IMR-90 (cell line): ENCODE measurements around the gene KIF1B. TPM values are rescaled to one million over a fixed set of nuclear protein-coding genes. Genes with fewer than 3 reads are reported as not detected.

ENCODE experiments used
- ATAC-seq: fragments of 200-7000 bp; cut with Tn5 transposase; 2 replicates; pipeline ENCODE4 v1.9.1; 2020; ENCODE audit warnings: low read depth, mild to moderate bottlenecking, moderate library complexity
- BruUV-seq: library from RNA; stranded (reverse); fragments of 400-500 nt; replicated peaks from 2 replicates; lab custom pipeline; 2021; lab: Mats Ljungman, UMichigan
- CTCF ChIA-PET: fragments of 300-600 bp; formaldehyde crosslinking; extraction: SDS; loops from one replicate; lab custom pipeline; 2021; ENCODE audit warnings: antibody characterized with exemption; lab: Yijun Ruan, JAX
- POLR2A ChIA-PET: fragments of 300-600 bp; sonication (Branson Sonifier 250); formaldehyde crosslinking; loops from one replicate; lab custom pipeline; 2022; ENCODE audit warnings: antibody characterized with exemption; ENCODE audit not compliant: unreplicated experiment; lab: Charles Lee
- DNase-seq: peaks from one replicate; pipeline ENCODE4 v3.0.0; 2013
- H2AFZ ChIP-seq: replicated peaks from 2 replicates; pipeline ENCODE3; 2013; ENCODE audit warnings: low read length, mild to moderate bottlenecking; ENCODE audit not compliant: poor library complexity
- H2AK5ac ChIP-seq: 2 replicates; pipeline ENCODE4 v1.6.1; 2013; ENCODE audit warnings: low read depth, low read length, inconsistent platforms
- H2AK9ac ChIP-seq: replicated peaks from 2 replicates; pipeline ENCODE3; 2013; ENCODE audit warnings: mild to moderate bottlenecking, low read depth, low read length, moderate library complexity; ENCODE audit not compliant: poor library complexity
- H2BK120ac ChIP-seq: 2 replicates; pipeline ENCODE4 v1.6.1; 2013; ENCODE audit warnings: low read depth, low read length, inconsistent platforms
- H2BK15ac ChIP-seq: 3 replicates; pipeline ENCODE4 v1.6.1; 2013; ENCODE audit warnings: low read depth, low read length, inconsistent platforms
- H2BK20ac ChIP-seq: 2 replicates; pipeline ENCODE4 v1.6.1; 2013; ENCODE audit warnings: low read depth, mild to moderate bottlenecking, inconsistent platforms, low read length, moderate library complexity
- H2BK5ac ChIP-seq: 2 replicates; pipeline ENCODE4 v1.6.1; 2013; ENCODE audit warnings: mild to moderate bottlenecking, low read depth, low read length, inconsistent platforms; ENCODE audit not compliant: poor library complexity, severe bottlenecking
- H3K14ac ChIP-seq: replicated peaks from 2 replicates; pipeline ENCODE4 v1.6.1; 2013; ENCODE audit warnings: low read depth, low read length, inconsistent platforms
- H3K18ac ChIP-seq: 2 replicates; pipeline ENCODE4 v1.6.1; 2013; ENCODE audit warnings: low read depth, low read length, control low read depth
- H3K23ac ChIP-seq: 2 replicates; pipeline ENCODE4 v1.6.1; 2013; ENCODE audit warnings: low read depth, low read length, inconsistent platforms
- H3K27ac ChIP-seq: 2 replicates; pipeline ENCODE4 v1.5.1; 2013; ENCODE audit warnings: mild to moderate bottlenecking, control low read depth, low read length; ENCODE audit not compliant: insufficient read depth
- H3K27me3 ChIP-seq: 2 replicates; pipeline ENCODE4 v1.6.1; 2013; ENCODE audit warnings: low read length; ENCODE audit not compliant: control insufficient read depth, insufficient read depth
- H3K36me3 ChIP-seq: 2 replicates; pipeline ENCODE4 v1.6.1; 2013; ENCODE audit warnings: low read length, mixed read lengths; ENCODE audit not compliant: control insufficient read depth, insufficient read depth
- H3K4ac ChIP-seq: 2 replicates; pipeline ENCODE4 v1.6.1; 2013; ENCODE audit warnings: low read depth, low read length, inconsistent platforms
- H3K4me1 ChIP-seq: 2 replicates; pipeline ENCODE4 v1.6.1; 2013; ENCODE audit warnings: low read length, mixed read lengths; ENCODE audit not compliant: control insufficient read depth, insufficient read depth
- H3K4me2 ChIP-seq: 2 replicates; pipeline ENCODE4 v1.6.1; 2013; ENCODE audit warnings: low read depth, mild to moderate bottlenecking, control low read depth, low read length, moderate library complexity
- H3K4me3 ChIP-seq: 2 replicates; pipeline ENCODE4 v1.5.1; 2013; ENCODE audit warnings: low read depth, mild to moderate bottlenecking, control low read depth, low read length, moderate library complexity; ENCODE audit not compliant: insufficient read depth
- H3K56ac ChIP-seq: 2 replicates; pipeline ENCODE4 v1.6.1; 2013; ENCODE audit warnings: low read length, inconsistent platforms; ENCODE audit not compliant: insufficient read depth; ENCODE audit errors: extremely low read depth
- H3K79me1 ChIP-seq, 2 experiments: 2 replicates each; pipeline ENCODE4 v1.6.1; 2013; ENCODE audit warnings: low read length in 2 of 2, inconsistent platforms in 1 of 2, low read depth in 1 of 2
- H3K9ac ChIP-seq: 2 replicates; pipeline ENCODE4 v1.6.1; 2013; ENCODE audit warnings: low read depth, low read length, control low read depth
- H3K9me1 ChIP-seq: 2 replicates; pipeline ENCODE4 v1.6.1; 2013; ENCODE audit warnings: low read length, inconsistent platforms; ENCODE audit not compliant: insufficient read depth
- H3K9me3 ChIP-seq: 2 replicates; pipeline ENCODE4 v1.6.1; 2013; ENCODE audit warnings: low read length; ENCODE audit not compliant: control insufficient read depth, insufficient read depth
- H4K20me1 ChIP-seq: 2 replicates; pipeline ENCODE4 v1.6.1; 2013; ENCODE audit warnings: low read length, inconsistent platforms; ENCODE audit not compliant: insufficient read depth
- H4K5ac ChIP-seq: 2 replicates; pipeline ENCODE4 v1.6.1; 2013; ENCODE audit warnings: mild to moderate bottlenecking, low read depth, low read length, control low read depth
- H4K8ac ChIP-seq, 2 experiments: 2 replicates each; pipeline ENCODE4 v1.6.1; 2013; ENCODE audit warnings: low read depth in 2 of 2, low read length in 2 of 2, control low read depth in 1 of 2, inconsistent platforms in 1 of 2
- H4K91ac ChIP-seq: 2 replicates; pipeline ENCODE4 v1.6.1; 2013; ENCODE audit warnings: low read depth, low read length, inconsistent platforms; ENCODE audit not compliant: insufficient read depth
- BHLHE40 ChIP-seq: fragments of 150-350 bp; IDR thresholded peaks from 2 replicates; pipeline ENCODE4 v1.6.1; 2016; ENCODE audit warnings: mild to moderate bottlenecking, low read depth, low read length
- MAFK ChIP-seq: IDR thresholded peaks from 2 replicates; pipeline ENCODE4 v1.6.1; 2012; ENCODE audit warnings: low read depth, low read length, improper control_type of control experiment
- WGBS, 2 experiments: methylation state at CpG; one replicate each; pipeline versions ENCODE4 v1.1.5 to v1.1.7; 2013; ENCODE audit warnings: missing lambda C conversion rate in 2 of 2; ENCODE audit not compliant: insufficient read length in 1 of 2; ENCODE audit errors: extremely low coverage in 2 of 2; 5-methylcytosine and 5-hydroxymethylcytosine counted together
- dilution Hi-C: fragments of 300-500 bp; cut with HindIII; formaldehyde crosslinking; loops from one replicate; pipeline ENCODE4 v1.14.3; 2018; ENCODE audit warnings: low sequenced_read_pairs; ENCODE audit not compliant: unreplicated experiment
- in situ Hi-C: fragments of 300-500 bp; cut with MboI; formaldehyde crosslinking; loops from 3 replicates; pipeline ENCODE4 v1.14.3; 2019; ENCODE audit warnings: low sequenced_read_pairs, inconsistent platforms, mixed read lengths
- intact Hi-C: fragments of 100-400 bp; cut with micrococcal nuclease; formaldehyde crosslinking; loops from 2 replicates; pipeline ENCODE4 v1.10.0; 2022
- polyA plus RNA-seq, 3 experiments: library from polyadenylated mRNA; depleted of rRNA; stranded (reverse); fragments of >200 nt; gene quantifications; 2 replicates each; pipeline ENCODE4 v1.2.3, GENCODE V29; 2012; ENCODE audit warnings: low replicate concordance in 1 of 3
- total RNA-seq: library from RNA; depleted of rRNA; stranded (reverse); fragments of >200 nt; gene quantifications from 2 replicates; pipeline ENCODE4 v1.2.3, GENCODE V29; 2012

Gene KIF1B
- total and polyA plus RNA-seq, 2 of the 4 experiments (the other 2 are of a cell fraction) = 13.0 to 21.1 TPM

DNA sequence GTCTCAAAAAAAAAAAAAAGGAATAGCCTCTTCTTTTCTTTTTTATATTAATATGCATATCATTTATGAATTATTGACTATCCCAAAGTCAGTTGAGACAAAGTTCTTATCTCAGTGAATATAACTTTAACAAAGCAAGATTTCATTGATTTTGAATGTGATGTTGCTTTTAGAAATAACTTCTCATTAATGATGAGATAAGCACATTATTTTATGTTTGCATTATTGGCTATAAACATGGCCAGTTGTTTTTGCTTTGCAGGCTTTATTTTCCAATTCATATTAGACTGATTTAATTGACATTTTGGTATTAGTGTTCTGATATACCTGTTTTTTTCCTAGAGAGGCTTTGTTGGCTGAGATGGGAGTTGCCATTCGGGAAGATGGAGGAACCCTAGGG lies 81.3 kb downstream of the KIF1B start:
- BruUV-seq = no TSS peak
- Histone ChIP-seq H3K4me3 (no peak overlapping the region), H3K4me1 (0 out of 2 replicates have a peak, but pooled peaks cover 2% of the 10 kb centered on the region), H2AK5ac (no peak overlapping the region), H4K91ac (no peak overlapping the region), H2AFZ (no peak overlapping the region), H3K4me2 (no peak overlapping the region), H3K23ac (no peak overlapping the region), H3K9me3 (no peaks in the 10 kb centered on the region), H2BK120ac (no peak overlapping the region), H2AK9ac (no peak overlapping the region), H4K8ac (no peak overlapping the region), H2BK15ac (no peak overlapping the region), H3K18ac (no peak overlapping the region), H3K14ac (no peak overlapping the region), H4K20me1 (0 out of 2 replicates have a peak, but pooled peaks cover 3% of the 10 kb centered on the region), H4K5ac (no peak overlapping the region), H3K27me3 (no peaks in the 10 kb centered on the region), H3K9ac (no peak overlapping the region), H3K79me1 (peaks cover 10 to 13% of the 10 kb centered on the region in 2 experiments), H3K36me3 (peaks cover 24% of the 10 kb centered on the region), H2BK5ac (no peak overlapping the region), H3K56ac (no peak overlapping the region), H3K4ac (no peak overlapping the region), H3K9me1 (no peaks in the 10 kb centered on the region), H3K27ac (no peak overlapping the region), H2BK20ac (no peak overlapping the region)
- dilution Hi-C loops = no loop called here
- intact Hi-C loops = no loop called here
- ATAC-seq (no peak), DNase-seq (no peak)
- ChIA-PET CTCF (no interaction called here), POLR2A (no interaction called here)
- WGBS, 2 experiments = no CpG with 5 or more reads among the region's 1 CpG
- in situ Hi-C loops = no loop called here
- peak; percentile 68 for TF ChIP-seq MAFK
- no peak for TF ChIP-seq BHLHE40
